Measurements from ENCODE around the gene COG7.
"Not testable (repeated sequence)": the region's sequence is repeated elsewhere in the genome, so short reads cannot be mapped to it uniquely, and the experiment has no call there.

Gene COG7

DNA sequence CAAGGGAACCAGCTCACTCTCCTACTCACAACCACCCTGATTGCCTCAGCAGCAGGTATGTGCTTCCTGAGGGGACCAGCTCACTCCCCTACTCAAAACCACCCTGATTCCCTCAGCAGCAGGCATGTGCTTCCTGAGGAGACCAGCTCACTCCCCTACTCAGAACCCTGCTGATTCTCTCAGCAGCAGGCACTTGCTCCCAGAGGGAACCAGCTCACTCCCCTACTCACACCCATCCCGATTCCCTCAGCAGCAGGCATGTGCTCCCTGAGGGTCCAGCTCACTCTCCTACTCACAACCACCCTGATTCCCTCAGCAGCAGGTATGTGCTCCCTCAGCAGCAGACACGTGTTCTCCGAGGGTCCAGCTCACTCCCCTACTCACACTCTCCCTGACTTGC is 26.1 kb upstream of the COG7 start:
- no peak for DNase-seq
- in situ Hi-C loops (cut with MboI; ENCODE audit: low pct_unique_long_range_greater_than_20kb, low sequenced_read_pairs) = no loop called here

DNA sequence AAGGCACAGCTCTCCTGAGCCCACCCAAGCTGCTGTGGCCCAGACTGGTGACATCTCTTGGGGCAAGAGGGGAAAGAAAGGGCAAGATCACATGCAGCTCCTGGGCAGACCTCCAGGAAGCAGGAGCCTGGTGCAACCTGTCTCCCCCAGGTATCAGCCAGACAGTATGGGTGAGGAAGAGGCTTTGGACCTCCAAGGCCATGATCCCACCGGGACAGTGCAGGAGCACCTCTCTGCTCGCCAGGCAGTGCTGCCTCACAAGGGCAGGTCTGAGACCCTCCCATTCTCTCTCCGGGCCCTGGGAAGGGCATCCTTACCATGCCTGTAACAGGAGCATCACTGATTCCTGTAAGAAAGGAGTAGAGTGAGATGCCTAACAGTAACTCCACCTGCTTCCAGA is 25.6 kb upstream of the COG7 start:
- no peak for DNase-seq
- in situ Hi-C loops (cut with MboI; ENCODE audit: low pct_unique_long_range_greater_than_20kb, low sequenced_read_pairs) = no loop called here

DNA sequence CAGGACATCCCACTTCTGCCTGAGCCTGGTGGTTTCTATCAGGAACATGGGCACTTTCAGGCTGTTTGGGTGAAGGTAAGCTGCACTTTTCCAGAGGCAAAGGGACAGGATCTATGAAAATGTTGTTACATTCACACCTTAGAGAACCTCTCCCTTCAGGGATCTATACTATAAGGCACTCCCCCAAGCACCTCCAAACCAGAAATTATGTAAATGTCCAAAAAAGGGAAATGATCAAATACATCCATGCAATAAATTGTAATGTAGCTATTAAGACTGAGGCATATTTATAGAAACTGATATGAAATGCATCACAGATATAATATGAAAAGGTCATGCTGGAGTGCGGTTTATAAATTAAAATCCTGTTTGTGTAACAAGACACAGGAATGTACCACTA is 23.3 kb upstream of the COG7 start:
- in situ Hi-C loops (cut with MboI; ENCODE audit: low pct_unique_long_range_greater_than_20kb, low sequenced_read_pairs) = no loop called here
- DNase-seq = no peak

DNA sequence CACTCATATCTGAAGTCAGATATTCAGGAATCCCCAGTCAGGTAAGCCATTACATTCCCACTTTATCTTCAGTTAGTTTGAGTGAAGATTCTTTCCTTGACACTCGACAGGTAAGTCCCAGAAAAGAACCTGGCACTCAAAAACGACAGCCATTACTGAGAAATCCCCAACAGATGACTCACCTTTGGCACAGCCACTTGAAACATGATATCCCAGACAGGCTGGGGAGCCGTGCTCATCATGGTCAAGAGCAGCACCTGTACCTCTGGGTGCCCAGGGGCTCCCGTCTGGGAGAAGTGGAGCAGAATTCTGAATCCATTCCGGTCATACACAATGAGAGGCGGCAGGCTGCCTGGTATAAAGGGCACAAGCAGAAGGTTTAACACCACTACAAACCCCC is 16.8 kb upstream of the COG7 start:
- in situ Hi-C loops (cut with MboI; ENCODE audit: low pct_unique_long_range_greater_than_20kb, low sequenced_read_pairs) = no loop called here
- no peak for DNase-seq

DNA sequence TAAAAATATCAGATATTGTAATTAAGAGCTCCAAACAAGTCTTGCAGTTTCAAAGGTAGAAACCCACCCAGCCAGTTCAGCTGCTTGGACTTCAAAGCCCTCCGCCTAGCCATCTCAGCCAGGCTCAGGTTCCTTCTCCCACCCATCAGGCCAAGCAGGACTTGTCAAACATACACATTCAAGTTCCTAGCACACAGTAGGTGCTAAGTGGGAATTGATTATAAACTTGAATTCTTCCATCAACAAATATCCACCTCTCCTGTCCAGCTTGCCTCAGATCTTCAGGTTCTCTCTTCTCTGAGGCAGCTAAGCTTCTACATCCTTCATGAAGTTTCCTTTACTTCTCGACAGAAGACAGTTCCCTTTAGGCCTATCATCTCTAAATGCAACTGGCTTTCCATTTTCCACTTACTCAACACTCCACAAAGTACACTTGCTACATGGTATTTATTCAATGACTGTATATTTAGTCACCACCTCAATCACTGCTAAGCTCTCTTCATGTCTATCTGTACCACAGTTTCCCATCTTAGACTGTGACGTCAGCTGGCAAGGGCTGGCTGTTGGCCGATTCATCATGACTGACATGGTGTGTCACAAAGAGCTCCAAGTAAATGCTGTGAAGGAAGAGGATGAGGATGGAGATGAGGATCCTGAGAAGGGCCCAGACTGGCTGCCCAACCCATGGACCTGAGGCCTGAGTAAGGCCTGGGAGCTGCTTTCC is 13.3 kb upstream of the COG7 start:
- in situ Hi-C loops (cut with MboI; ENCODE audit: low pct_unique_long_range_greater_than_20kb, low sequenced_read_pairs) = no loop called here
- DNase-seq = no peak

DNA sequence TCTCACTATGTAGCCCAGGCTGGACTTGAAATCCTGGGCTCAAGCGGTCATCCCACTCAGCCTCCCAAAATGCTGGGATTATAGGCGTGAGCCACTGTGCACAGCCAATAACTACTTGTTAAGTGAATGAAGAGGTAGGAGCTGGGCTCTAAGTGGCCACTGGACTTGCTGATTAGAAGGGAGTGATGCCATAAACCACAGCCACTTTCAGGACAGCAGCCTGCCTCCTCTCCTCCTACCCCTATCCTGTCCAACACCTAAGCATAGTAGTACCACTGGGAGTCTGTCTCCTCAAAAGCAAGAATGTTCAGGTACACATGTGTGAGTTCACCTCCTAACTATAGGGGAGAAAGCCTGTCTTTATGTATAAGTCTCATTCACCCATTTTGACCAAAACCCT is 12.2 kb upstream of the COG7 start:
- in situ Hi-C loops (cut with MboI; ENCODE audit: low pct_unique_long_range_greater_than_20kb, low sequenced_read_pairs) = no loop called here

DNA sequence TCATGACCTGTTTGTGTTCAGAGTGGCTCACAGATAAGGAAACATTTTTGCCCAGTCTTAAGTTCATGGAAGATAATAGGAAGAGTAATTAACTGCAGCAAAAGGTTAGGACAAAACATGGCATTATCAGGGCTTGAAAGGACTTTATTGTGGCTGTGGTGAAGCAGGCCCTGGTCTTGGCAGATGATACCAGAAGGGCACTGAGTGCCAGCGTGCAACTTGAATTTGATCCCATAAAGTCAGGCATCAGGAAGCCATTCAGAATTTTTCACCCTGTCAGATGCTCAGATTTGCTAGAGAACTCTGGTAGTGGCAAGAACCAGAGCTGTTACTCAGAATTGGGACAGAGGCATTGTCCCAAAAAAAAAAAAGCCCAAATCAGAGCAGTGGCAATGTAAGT is 11.2 kb upstream of the COG7 start:
- in situ Hi-C loops (cut with MboI; ENCODE audit: low pct_unique_long_range_greater_than_20kb, low sequenced_read_pairs) = no loop called here
- no peak for DNase-seq

More for the DNA sequence above, 12.2 kb upstream of the COG7 start:
- no peak for DNase-seq

DNA sequence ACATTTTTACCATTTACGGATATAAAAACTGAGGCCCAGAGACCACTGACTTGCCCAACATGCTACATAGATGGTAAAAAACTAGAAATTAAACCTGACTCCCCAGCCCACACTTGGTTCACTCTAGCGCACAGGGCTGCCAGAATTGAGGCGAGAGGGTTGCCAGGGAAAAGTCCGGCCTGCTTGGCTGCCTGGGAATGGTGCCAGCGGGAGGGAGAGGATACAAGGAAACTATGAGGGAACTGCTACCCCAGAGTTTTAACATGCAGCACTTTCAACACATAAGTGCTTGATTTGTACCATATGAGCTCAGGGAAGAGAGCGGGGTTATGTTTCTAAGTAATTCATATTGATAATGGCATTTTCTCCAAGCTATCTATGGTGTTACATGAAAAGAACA is 10.0 kb upstream of the COG7 start:
- DNase-seq; in situ Hi-C loops (cut with MboI; ENCODE audit: low pct_unique_long_range_greater_than_20kb, low sequenced_read_pairs): not testable (repeated sequence)

DNA sequence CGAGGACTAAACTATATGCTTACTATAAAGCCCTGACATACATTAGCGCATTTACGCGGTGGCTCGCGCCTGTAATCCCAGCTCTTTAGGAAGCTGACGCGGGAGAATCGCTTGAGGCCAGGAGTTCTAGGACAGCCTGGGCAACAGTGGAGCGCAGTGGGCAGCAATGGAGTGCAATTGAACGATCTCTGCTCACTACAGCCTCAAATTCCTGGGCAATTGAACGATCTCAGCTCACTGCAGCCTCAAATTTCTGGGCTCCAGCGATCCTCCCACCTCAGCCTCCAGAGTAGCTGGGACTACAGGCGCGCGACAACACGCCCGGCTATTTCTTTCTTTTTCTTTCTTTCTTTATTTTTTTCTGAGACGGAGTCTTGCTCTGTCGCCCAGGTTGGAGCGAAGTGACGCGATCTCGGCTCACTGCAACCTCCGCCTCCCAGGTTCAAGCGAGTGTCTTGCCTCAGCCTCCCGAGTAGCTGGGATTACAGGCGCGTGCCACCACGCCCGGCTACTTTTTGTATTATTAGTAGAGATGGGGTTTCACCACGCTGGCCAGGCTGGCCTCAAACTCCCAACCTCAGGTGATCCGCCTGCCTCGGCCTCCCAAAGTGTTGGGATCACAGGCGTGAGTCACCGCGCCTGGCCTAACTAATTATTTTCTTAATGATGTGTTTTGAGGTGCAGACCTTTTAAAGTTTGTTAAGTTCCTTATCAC is 506 bp upstream of the COG7 start:
- in situ Hi-C loops (cut with MboI; ENCODE audit: low pct_unique_long_range_greater_than_20kb, low sequenced_read_pairs) = no loop called here
- DNase-seq = no peak

DNA sequence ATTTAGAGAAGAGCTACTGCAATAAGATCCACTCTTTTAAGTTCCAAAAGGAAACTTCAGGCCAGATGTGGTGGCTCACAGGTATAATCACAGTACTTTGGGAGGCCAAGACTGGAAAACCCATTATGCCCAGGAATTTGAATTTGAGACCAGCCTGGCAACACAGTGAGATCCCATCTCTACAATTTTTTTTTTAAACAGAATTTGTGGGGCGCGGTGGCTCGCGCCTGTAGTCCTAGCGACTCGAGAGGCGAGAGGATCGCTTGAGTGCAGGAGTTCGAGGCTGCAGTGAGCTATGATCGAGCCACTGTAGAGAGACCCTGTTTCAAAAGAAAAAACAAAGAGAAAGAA is 793 bp downstream of the COG7 start:
- DNase-seq = no peak
- in situ Hi-C loops (cut with MboI; ENCODE audit: low pct_unique_long_range_greater_than_20kb, low sequenced_read_pairs) = no loop called here

DNA sequence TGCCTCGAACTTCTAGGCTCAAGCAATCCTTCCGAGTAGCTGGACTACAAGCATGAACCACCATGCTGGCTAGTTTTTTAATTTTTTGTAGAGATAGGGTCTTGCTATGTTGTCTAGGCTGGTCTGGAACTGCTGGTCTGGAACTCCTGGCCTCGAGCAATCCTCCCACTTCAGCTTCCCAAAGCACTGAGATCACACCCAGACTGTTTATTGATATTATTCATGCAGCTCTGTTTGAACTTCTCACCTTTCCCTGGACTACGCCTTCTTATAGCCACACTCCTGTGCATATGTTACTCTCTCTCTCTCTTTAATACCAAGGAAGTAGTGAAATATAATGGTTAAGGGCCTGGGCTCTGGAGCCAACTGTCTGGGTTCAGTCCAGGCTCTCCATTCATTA is 4.6 kb downstream of the COG7 start:
- in situ Hi-C loops (cut with MboI; ENCODE audit: low pct_unique_long_range_greater_than_20kb, low sequenced_read_pairs) = no loop called here
- DNase-seq = no peak

DNA sequence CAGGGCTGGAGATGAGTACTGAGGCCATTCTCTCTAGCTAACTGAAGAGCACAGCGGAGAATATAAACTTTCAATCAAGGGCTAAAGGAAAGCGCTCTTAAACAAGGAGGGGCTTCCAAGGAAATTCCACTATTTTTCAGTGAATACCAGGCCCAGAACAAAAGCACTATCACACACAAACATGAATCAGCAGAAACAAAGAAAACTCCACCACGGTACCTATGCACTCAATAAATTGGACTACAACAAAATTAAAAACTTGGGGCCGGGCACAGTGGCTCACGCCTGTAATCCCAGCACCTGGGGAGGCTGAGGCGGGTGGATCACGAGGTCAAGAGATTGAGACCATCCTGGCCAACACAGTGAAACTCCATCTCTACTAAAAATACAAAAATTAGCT is 15.4 kb downstream of the COG7 start:
- in situ Hi-C loops (cut with MboI; ENCODE audit: low pct_unique_long_range_greater_than_20kb, low sequenced_read_pairs); DNase-seq: not testable (repeated sequence)

DNA sequence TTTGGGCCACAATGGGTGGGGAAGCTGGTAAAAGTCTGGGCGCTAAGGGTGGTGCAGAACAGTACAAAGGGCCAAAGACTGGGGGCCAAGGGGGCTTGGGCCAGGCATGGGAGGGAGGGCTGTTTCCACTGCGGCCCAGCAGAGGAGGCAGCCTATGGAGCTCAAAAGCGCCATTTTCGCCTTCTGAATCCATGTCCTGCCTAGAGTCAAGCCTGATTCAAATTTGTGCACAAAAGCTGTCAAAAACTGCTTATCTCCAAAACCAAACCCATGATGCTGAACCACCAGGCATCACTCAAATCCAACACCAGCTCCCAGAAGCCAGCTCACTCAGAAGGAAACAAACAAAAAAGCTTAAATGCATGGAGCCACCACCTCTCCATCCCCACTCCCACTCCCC is 16.0 kb downstream of the COG7 start:
- DNase-seq = no peak
- in situ Hi-C loops (cut with MboI; ENCODE audit: low pct_unique_long_range_greater_than_20kb, low sequenced_read_pairs) = no loop called here

DNA sequence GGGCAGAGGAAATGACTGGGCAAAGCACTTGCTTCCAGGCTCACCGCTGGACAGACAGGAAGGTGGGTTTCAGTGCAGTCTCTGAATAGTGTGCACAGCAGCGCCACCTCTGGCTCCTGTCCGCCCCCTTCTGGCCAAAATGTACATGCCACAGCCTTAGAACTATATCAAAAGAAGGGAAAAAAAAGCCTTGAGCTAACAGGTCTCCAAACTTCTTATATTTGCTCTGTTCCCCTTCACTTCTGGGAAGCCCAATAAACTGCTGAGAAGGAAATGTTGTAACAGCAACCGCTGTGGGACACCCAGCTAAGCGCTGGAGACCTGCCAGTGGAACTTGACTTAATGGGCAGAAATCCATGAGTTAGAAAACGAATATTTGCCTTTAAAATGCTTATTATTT is 17.5 kb downstream of the COG7 start:
- peak; percentile 93 for DNase-seq
- in situ Hi-C loops (cut with MboI; ENCODE audit: low pct_unique_long_range_greater_than_20kb, low sequenced_read_pairs) = no loop called here

DNA sequence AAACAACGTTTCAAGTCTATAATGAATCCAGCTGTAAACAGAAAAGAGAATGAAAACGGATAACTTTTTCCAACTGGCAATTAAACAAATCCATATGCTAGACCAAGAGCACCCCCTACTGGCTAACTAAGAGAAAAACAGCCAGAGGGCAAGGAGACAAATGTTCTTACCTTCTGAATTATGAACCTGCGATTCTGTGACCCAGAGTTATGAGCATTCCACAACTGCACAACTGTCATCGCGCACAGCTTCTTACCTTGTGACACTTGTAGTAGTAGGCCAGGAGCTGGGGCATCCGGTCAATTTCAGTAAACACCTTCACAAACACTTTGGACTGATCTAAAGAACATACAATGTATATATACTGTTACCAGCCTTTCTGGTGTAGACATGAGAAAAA is 18.6 kb downstream of the COG7 start:
- in situ Hi-C loops (cut with MboI; ENCODE audit: low pct_unique_long_range_greater_than_20kb, low sequenced_read_pairs) = no loop called here
- DNase-seq = peak; percentile 72

DNA sequence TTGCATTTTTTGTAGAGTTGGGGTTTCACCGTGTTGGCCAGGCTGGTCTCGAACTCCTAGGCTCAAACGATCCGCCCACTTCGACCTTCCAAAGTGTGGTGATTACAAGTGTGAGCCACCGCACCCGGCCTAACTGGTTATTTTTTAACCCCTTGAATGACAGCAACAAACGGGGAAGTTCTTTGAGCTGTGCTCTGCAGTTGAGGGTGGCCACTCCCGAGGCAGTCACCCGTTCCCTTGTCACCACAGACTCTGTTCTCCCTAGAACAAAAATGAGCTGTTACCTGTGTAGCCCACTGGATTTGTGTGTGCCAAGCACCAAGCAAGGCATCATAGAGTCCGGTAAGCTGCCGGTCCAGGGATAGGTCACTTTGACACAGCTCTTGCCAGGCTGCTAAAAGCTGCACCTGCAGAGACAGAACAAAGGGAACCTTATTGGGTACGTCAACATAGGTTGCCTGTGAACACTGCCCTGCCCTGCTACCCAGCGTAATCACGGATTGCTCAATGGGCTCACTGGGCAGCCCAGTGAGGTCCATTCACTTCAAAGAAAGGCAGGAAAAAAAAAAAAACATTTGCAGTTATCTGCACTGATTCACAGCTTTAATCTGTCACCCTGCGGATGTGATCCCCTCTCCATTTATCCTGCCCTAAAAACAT is 19.6 kb downstream of the COG7 start:
- in situ Hi-C loops (cut with MboI; ENCODE audit: low pct_unique_long_range_greater_than_20kb, low sequenced_read_pairs) = no loop called here
- no peak for DNase-seq

DNA sequence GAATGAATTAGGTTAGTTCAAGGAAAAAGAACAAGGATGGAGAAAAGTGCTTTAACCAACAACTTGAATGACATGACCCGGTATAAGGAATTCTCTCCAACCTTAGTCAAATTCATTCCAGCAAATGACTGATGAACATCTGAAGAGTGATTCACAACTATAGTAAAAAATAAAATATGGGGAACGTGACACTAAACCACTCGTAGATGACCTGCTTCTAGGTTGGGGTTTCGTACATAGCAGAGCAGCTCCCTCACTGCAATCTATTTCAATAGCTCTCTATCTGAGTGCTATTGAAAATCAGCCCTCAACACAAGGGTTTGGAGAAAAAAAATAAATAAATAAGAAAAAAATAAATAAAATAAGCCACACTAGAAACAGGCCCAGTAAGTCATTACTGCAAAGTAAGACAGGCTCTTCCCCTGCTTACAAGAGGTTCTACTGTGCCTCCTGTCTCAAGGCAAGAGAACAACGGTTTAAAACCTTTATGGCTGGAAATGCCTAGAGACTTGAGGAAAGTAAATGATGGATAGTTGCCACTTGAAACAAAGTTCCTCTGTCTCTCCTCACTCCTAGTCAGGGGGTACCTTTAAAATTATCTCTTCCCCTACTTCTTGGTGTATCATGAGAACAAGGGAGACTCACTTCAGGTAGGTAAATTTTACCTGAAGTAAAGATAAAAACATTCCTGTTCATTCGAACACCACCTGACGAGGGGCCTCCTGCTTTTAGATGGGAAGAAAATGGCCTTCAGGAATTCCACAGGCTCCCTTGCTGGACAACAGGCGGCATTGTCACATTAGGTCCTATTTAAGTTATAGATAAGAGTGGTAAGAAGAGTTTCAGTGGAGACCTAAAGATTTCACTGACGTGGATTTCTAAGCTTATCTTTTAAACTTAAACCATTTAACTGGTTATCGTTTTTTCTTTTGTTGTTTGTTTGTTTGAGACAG is 20.5 kb downstream of the COG7 start:
- DNase-seq = no peak
- in situ Hi-C loops (cut with MboI; ENCODE audit: low pct_unique_long_range_greater_than_20kb, low sequenced_read_pairs) = no loop called here

DNA sequence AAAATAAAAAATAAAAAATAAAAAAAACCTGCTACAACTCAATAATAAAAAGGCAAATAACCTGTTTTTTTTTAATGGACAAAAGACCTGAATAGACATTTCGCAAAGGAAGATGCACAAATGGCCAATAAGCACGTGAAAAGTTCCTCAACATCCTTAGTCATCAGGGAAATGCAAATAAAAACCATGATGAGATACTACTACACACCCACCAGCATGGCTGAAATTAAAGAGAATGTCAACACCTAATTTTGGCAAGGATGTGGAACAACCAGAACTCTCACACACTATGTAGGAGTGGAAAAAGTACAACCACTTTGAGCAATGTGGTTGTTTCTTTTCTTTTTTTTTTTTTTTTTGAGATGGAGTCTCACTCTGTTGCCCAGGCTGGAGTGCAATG is 24.6 kb downstream of the COG7 start:
- DNase-seq = no peak
- in situ Hi-C loops (cut with MboI; ENCODE audit: low pct_unique_long_range_greater_than_20kb, low sequenced_read_pairs) = no loop called here

DNA sequence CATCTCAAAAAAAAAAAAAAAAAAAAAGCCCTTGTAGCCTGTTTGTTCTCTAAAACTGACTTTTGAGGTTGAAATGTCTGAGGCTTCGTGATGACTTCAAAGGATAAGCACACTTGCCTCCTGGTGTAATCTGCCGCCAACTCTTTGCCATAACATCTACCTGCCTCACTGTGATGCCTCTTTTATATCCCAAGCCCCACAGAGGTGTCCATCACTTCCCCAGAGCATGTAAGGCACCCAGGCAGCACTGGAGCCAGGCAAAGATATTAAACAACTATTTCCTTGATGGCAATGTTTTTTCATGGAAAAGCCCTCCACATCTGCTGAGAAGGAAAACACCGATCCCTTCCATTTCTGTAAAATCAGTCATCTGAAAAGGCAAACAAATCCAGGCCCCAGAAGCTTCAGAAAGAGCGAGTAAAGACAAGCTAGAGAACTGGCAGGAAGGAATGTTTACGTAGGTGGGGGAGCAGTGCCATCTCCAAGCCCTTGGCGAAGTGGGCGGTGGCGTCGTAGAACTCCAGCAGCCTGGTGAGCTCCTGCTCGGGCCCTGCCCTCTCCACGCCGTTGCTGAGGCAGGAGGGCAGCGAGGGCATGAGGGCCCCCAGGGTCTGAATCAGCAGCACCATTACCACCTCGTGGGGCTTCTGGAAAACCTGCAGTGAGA is 28.6 kb downstream of the COG7 start:
- DNase-seq = no peak
- in situ Hi-C loops (cut with MboI; ENCODE audit: low pct_unique_long_range_greater_than_20kb, low sequenced_read_pairs) = no loop called here
